CD8-positive, alpha-beta memory T cell (primary cell): ENCODE results near the gene HOXA11. TPM values are rescaled to one million over a fixed set of nuclear protein-coding genes. Genes with fewer than 3 reads are reported as not detected.

Source experiments
- CTCF ChIA-PET: fragments of 350-600 bp; sonication (Branson Sonifier 250); formaldehyde crosslinking; loops from one replicate; lab custom pipeline; 2021; ENCODE audit warnings: antibody characterized with exemption; lab: Charles Lee
- POLR2A ChIA-PET: fragments of 350-600 bp; sonication (Branson Sonifier 250); formaldehyde crosslinking; loops from one replicate; lab custom pipeline; 2021; ENCODE audit warnings: antibody characterized with exemption; lab: Charles Lee
- DNase-seq, 5 donors: peaks; one replicate each; pipeline versions ENCODE4 v3.0.0 to v3.0.0-alpha.2; 2020 to 2022; ENCODE audit warnings: mixed read lengths in 1 of 5
- H3K27ac ChIP-seq: one replicate; pipeline ENCODE4 v1.7.0; 2013; ENCODE audit warnings: low read depth, mild to moderate bottlenecking, low read length, moderate library complexity
- H3K27me3 ChIP-seq: 2 replicates; pipeline ENCODE4 v1.7.0; 2013; ENCODE audit warnings: low read length, mild to moderate bottlenecking; ENCODE audit not compliant: insufficient read depth, poor library complexity, severe bottlenecking
- H3K36me3 ChIP-seq: 2 replicates; pipeline ENCODE4 v1.7.0; 2013; ENCODE audit warnings: mild to moderate bottlenecking, low read length, moderate library complexity; ENCODE audit not compliant: insufficient read depth
- H3K4me1 ChIP-seq: 2 replicates; pipeline ENCODE4 v1.7.0; 2013; ENCODE audit warnings: mild to moderate bottlenecking, low read length, moderate library complexity; ENCODE audit not compliant: insufficient read depth
- H3K4me3 ChIP-seq: 2 replicates; pipeline ENCODE4 v1.7.0; 2013; ENCODE audit warnings: mild to moderate bottlenecking, low read length
- H3K9me3 ChIP-seq: 2 replicates; pipeline ENCODE4 v1.7.0; 2013; ENCODE audit warnings: mild to moderate bottlenecking, low read length
- H3K27ac Mint-ChIP-seq, 8 donors: one replicate each; pipeline ENCODE4 v1.8.0; 2020 to 2021; ENCODE audit warnings: mixed read lengths in 8 of 8, mild to moderate bottlenecking in 6 of 8, inconsistent platforms in 3 of 8, moderate library complexity in 3 of 8
- H3K27me3 Mint-ChIP-seq, 2 donors: one replicate each; pipeline ENCODE4 v1.8.0; 2020 to 2021; ENCODE audit warnings: mixed read lengths in 2 of 2, mild to moderate bottlenecking in 1 of 2, moderate library complexity in 1 of 2
- H3K36me3 Mint-ChIP-seq, 3 donors: one replicate each; pipeline ENCODE4 v1.8.0; 2020 to 2021; ENCODE audit warnings: mixed read lengths in 3 of 3, inconsistent platforms in 1 of 3, mild to moderate bottlenecking in 1 of 3
- H3K4me1 Mint-ChIP-seq, 3 donors: one replicate each; pipeline ENCODE4 v1.8.0; 2020 to 2021; ENCODE audit warnings: mixed read lengths in 3 of 3, inconsistent platforms in 1 of 3, mild to moderate bottlenecking in 1 of 3
- H3K4me3 Mint-ChIP-seq, 7 donors: one replicate each; pipeline ENCODE4 v1.8.0; 2020 to 2021; ENCODE audit warnings: mixed read lengths in 7 of 7, mild to moderate bottlenecking in 6 of 7, moderate library complexity in 4 of 7, inconsistent platforms in 2 of 7
- H3K9me3 Mint-ChIP-seq, 5 donors: one replicate each; pipeline ENCODE4 v1.8.0; 2020 to 2022; ENCODE audit warnings: mixed read lengths in 5 of 5, mild to moderate bottlenecking in 3 of 5, moderate library complexity in 2 of 5, inconsistent platforms in 1 of 5
- polyA plus RNA-seq: library from polyadenylated mRNA; unstranded; fragments of 300-500 nt; fragmentation: Illumina TruSeq; gene quantifications from one replicate; pipeline ENCODE4 v1.2.3, GENCODE V29; 2021
- total RNA-seq, 2 experiments: library from RNA; stranded (reverse); gene quantifications; one replicate each; pipeline ENCODE4 v1.2.3, GENCODE V29; 2021

HOXA11 gene
- total and polyA plus RNA-seq, 3 experiments from 2014 or later: not detected

- peaks cover 0 to 16% (median 5%) of the 10 kb centered on the region in 5 donors for H3K9me3 Mint-ChIP-seq
- Histone ChIP-seq H3K36me3 (no peaks in the 10 kb centered on the region), H3K9me3 (no peaks in the 10 kb centered on the region), H3K27ac (no peak overlapping the region), H3K4me3 (no peak overlapping the region), H3K27me3 (peaks cover 74% of the 10 kb centered on the region), H3K4me1 (peaks cover 31% of the 10 kb centered on the region)
- no peaks in the 10 kb centered on the region for H3K36me3 Mint-ChIP-seq
- peak in 1 of 5 donors; percentile 35 for DNase-seq
- POLR2A ChIA-PET: interaction anchor here (0.8 kb wide), 1 partner anchor 14 kb away, joined by 3 read pairs; no protein-coding TSS in a partner anchor
- CTCF ChIA-PET: interaction anchor here (0.7 to 4.0 kb wide), 7 partner anchors 10 to 485 kb away, joined by 3 to 26 read pairs (median 4); partner anchors contain the start of genes HOXA11 and HOXA6
- peaks cover 19 to 33% (median 22%) of the 10 kb centered on the region in 3 donors for H3K4me1 Mint-ChIP-seq
- H3K27ac Mint-ChIP-seq: peak overlapping the region in 3 of 8 donors; percentile 25 to 82 (median 60)
- peaks cover 70 to 74% of the 10 kb centered on the region in 2 donors for H3K27me3 Mint-ChIP-seq
- peak overlapping the region; percentile 56 to 87 (median 81) for H3K4me3 Mint-ChIP-seq
Observed at GRCh38 chr7:27172315-27172774, 12.7 kb downstream of the HOXA11 start.

GRCh38 chr7:27171637-27172314, 13.3 kb downstream of the HOXA11 start:
- H3K4me1 Mint-ChIP-seq: peaks cover 19 to 37% (median 24%) of the 10 kb centered on the region in 3 donors
- Histone ChIP-seq H3K4me1 (peaks cover 32% of the 10 kb centered on the region), H3K9me3 (no peaks in the 10 kb centered on the region)

GRCh38 chr7:27171325-27171636, 13.8 kb downstream of the HOXA11 start:
- Histone ChIP-seq H3K9me3 (no peaks in the 10 kb centered on the region), H3K4me3 (no peak overlapping the region), H3K27ac (no peak overlapping the region), H3K4me1 (peaks cover 37% of the 10 kb centered on the region), H3K36me3 (no peaks in the 10 kb centered on the region), H3K27me3 (peaks cover 84% of the 10 kb centered on the region)
- Mint-ChIP-seq H3K27ac (peak overlapping the region in 3 of 8 donors; percentile 12 to 82 (median 77)), H3K4me3 (peak overlapping the region in 5 of 7 donors; percentile 7 to 87 (median 63)), H3K4me1 (peaks cover 19 to 42% (median 26%) of the 10 kb centered on the region in 3 donors), H3K9me3 (peaks cover 0 to 16% (median 5%) of the 10 kb centered on the region in 5 donors), H3K27me3 (peaks cover 77 to 80% of the 10 kb centered on the region in 2 donors), H3K36me3 (no peaks in the 10 kb centered on the region)
- ChIA-PET CTCF (interaction anchor here (1.5 to 4.0 kb wide), 3 partner anchors 10 to 21 kb away, joined by 3 to 26 read pairs (median 10); partner anchors contain the start of gene HOXA11), POLR2A (no interaction called here)
- peak in 1 of 5 donors; percentile 32 for DNase-seq

More at GRCh38 chr7:27171637-27172314, 13.3 kb downstream of the HOXA11 start:
- H3K4me3 Mint-ChIP-seq: peak overlapping the region; percentile 56 to 87 (median 81)
- no peaks in the 10 kb centered on the region for H3K36me3 ChIP-seq
- H3K27me3 ChIP-seq: peaks cover 79% of the 10 kb centered on the region
- H3K27ac ChIP-seq: no peak overlapping the region
- peak overlapping the region in 3 of 8 donors; percentile 60 to 82 (median 77) for H3K27ac Mint-ChIP-seq
- peaks cover 0 to 16% (median 5%) of the 10 kb centered on the region in 5 donors for H3K9me3 Mint-ChIP-seq
- no peaks in the 10 kb centered on the region for H3K36me3 Mint-ChIP-seq
- peak in 1 of 5 donors; percentile 40 for DNase-seq
- POLR2A ChIA-PET: no interaction called here
- H3K27me3 Mint-ChIP-seq: peaks cover 75 to 77% of the 10 kb centered on the region in 2 donors
- CTCF ChIA-PET: interaction anchor here (1.5 to 4.0 kb wide), 3 partner anchors 10 to 21 kb away, joined by 3 to 26 read pairs (median 10); partner anchors contain the start of gene HOXA11
- H3K4me3 ChIP-seq: no peak overlapping the region

- Mint-ChIP-seq H3K9me3 (peaks cover 0 to 19% (median 5%) of the 10 kb centered on the region in 5 donors), H3K4me1 (peaks cover 23 to 46% (median 29%) of the 10 kb centered on the region in 3 donors), H3K36me3 (no peaks in the 10 kb centered on the region), H3K4me3 (peak overlapping the region in 3 of 7 donors; percentile 2 to 87 (median 9)), H3K27ac (peak overlapping the region in 1 of 8 donors; percentile 82), H3K27me3 (peaks cover 75 to 80% of the 10 kb centered on the region in 2 donors)
- Histone ChIP-seq H3K4me3 (no peak overlapping the region), H3K27ac (no peak overlapping the region), H3K4me1 (peaks cover 43% of the 10 kb centered on the region), H3K9me3 (no peaks in the 10 kb centered on the region), H3K36me3 (no peaks in the 10 kb centered on the region), H3K27me3 (peaks cover 90% of the 10 kb centered on the region)
- no peak for DNase-seq
- CTCF ChIA-PET: interaction anchor here (1.0 to 4.0 kb wide), 5 partner anchors 9 to 25 kb away, joined by 3 to 26 read pairs (median 4); no protein-coding TSS in a partner anchor
- POLR2A ChIA-PET: no interaction called here
Observed at GRCh38 chr7:27170426-27171324, 14.4 kb downstream of the HOXA11 start.

GRCh38 chr7:27169658-27170425, 15.2 kb downstream of the HOXA11 start:
- ChIA-PET CTCF (interaction anchor here (1.0 to 4.0 kb wide), 5 partner anchors 8 to 26 kb away, joined by 3 to 26 read pairs (median 9); no protein-coding TSS in a partner anchor), POLR2A (no interaction called here)
- Histone ChIP-seq H3K4me1 (peaks cover 51% of the 10 kb centered on the region), H3K27me3 (peaks cover 92% of the 10 kb centered on the region), H3K27ac (no peak overlapping the region), H3K4me3 (no peak overlapping the region), H3K9me3 (no peaks in the 10 kb centered on the region), H3K36me3 (no peaks in the 10 kb centered on the region)
- H3K27ac Mint-ChIP-seq: peak overlapping the region in 2 of 8 donors; percentile 39 to 82
- DNase-seq: peak in 1 of 5 donors; percentile 36
- H3K36me3 Mint-ChIP-seq: no peaks in the 10 kb centered on the region
- peaks cover 0 to 18% (median 5%) of the 10 kb centered on the region in 5 donors for H3K9me3 Mint-ChIP-seq
- peaks cover 27 to 47% (median 30%) of the 10 kb centered on the region in 3 donors for H3K4me1 Mint-ChIP-seq
- peak overlapping the region in 4 of 7 donors; percentile 9 to 77 (median 45) for H3K4me3 Mint-ChIP-seq
- H3K27me3 Mint-ChIP-seq: peaks cover 71 to 79% of the 10 kb centered on the region in 2 donors

- ChIA-PET POLR2A (no interaction called here), CTCF (interaction anchor here (1.4 to 3.3 kb wide), 4 partner anchors 9 to 27 kb away, joined by 4 to 16 read pairs (median 6); no protein-coding TSS in a partner anchor)
- Histone ChIP-seq H3K27ac (no peak overlapping the region), H3K27me3 (peaks cover 95% of the 10 kb centered on the region), H3K36me3 (no peaks in the 10 kb centered on the region), H3K4me3 (no peak overlapping the region), H3K4me1 (peaks cover 47% of the 10 kb centered on the region), H3K9me3 (no peaks in the 10 kb centered on the region)
- Mint-ChIP-seq H3K4me3 (peak overlapping the region in 6 of 7 donors; percentile 23 to 71 (median 30)), H3K4me1 (peaks cover 27 to 41% (median 31%) of the 10 kb centered on the region in 3 donors), H3K27ac (peak overlapping the region in 4 of 8 donors; percentile 2 to 62 (median 32)), H3K36me3 (no peaks in the 10 kb centered on the region), H3K27me3 (peaks cover 82 to 86% of the 10 kb centered on the region in 2 donors), H3K9me3 (peaks cover 0 to 18% (median 5%) of the 10 kb centered on the region in 5 donors)
- DNase-seq: peak in 1 of 5 donors; percentile 47
Observed at GRCh38 chr7:27168265-27168947, 16.6 kb downstream of the HOXA11 start.
